IMR-90 (cell line): ENCODE data around the gene METTL22. TPM values are rescaled to one million over a fixed set of nuclear protein-coding genes. Genes with fewer than 3 reads are reported as not detected.

Experiments used
- ATAC-seq: fragments of 200-7000 bp; cut with Tn5 transposase; 2 replicates; pipeline ENCODE4 v1.9.1; 2020; ENCODE audit warnings: low read depth, mild to moderate bottlenecking, moderate library complexity
- BruUV-seq: library from RNA; stranded (reverse); fragments of 400-500 nt; replicated peaks from 2 replicates; lab custom pipeline; 2021; lab: Mats Ljungman, UMichigan
- CTCF ChIA-PET: fragments of 300-600 bp; formaldehyde crosslinking; extraction: SDS; loops from one replicate; lab custom pipeline; 2021; ENCODE audit warnings: antibody characterized with exemption; lab: Yijun Ruan, JAX
- POLR2A ChIA-PET: fragments of 300-600 bp; sonication (Branson Sonifier 250); formaldehyde crosslinking; loops from one replicate; lab custom pipeline; 2022; ENCODE audit warnings: antibody characterized with exemption; ENCODE audit not compliant: unreplicated experiment; lab: Charles Lee
- DNase-seq: peaks from one replicate; pipeline ENCODE4 v3.0.0; 2013
- H2AFZ ChIP-seq: replicated peaks from 2 replicates; pipeline ENCODE3; 2013; ENCODE audit warnings: low read length, mild to moderate bottlenecking; ENCODE audit not compliant: poor library complexity
- H2AK5ac ChIP-seq: 2 replicates; pipeline ENCODE4 v1.6.1; 2013; ENCODE audit warnings: low read depth, low read length, inconsistent platforms
- H2AK9ac ChIP-seq: replicated peaks from 2 replicates; pipeline ENCODE3; 2013; ENCODE audit warnings: mild to moderate bottlenecking, low read depth, low read length, moderate library complexity; ENCODE audit not compliant: poor library complexity
- H2BK120ac ChIP-seq: 2 replicates; pipeline ENCODE4 v1.6.1; 2013; ENCODE audit warnings: low read depth, low read length, inconsistent platforms
- H2BK15ac ChIP-seq: 3 replicates; pipeline ENCODE4 v1.6.1; 2013; ENCODE audit warnings: low read depth, low read length, inconsistent platforms
- H2BK20ac ChIP-seq: 2 replicates; pipeline ENCODE4 v1.6.1; 2013; ENCODE audit warnings: low read depth, mild to moderate bottlenecking, inconsistent platforms, low read length, moderate library complexity
- H2BK5ac ChIP-seq: 2 replicates; pipeline ENCODE4 v1.6.1; 2013; ENCODE audit warnings: mild to moderate bottlenecking, low read depth, low read length, inconsistent platforms; ENCODE audit not compliant: poor library complexity, severe bottlenecking
- H3K14ac ChIP-seq: replicated peaks from 2 replicates; pipeline ENCODE4 v1.6.1; 2013; ENCODE audit warnings: low read depth, low read length, inconsistent platforms
- H3K18ac ChIP-seq: 2 replicates; pipeline ENCODE4 v1.6.1; 2013; ENCODE audit warnings: low read depth, low read length, control low read depth
- H3K23ac ChIP-seq: 2 replicates; pipeline ENCODE4 v1.6.1; 2013; ENCODE audit warnings: low read depth, low read length, inconsistent platforms
- H3K27ac ChIP-seq: 2 replicates; pipeline ENCODE4 v1.5.1; 2013; ENCODE audit warnings: mild to moderate bottlenecking, control low read depth, low read length; ENCODE audit not compliant: insufficient read depth
- H3K27me3 ChIP-seq: 2 replicates; pipeline ENCODE4 v1.6.1; 2013; ENCODE audit warnings: low read length; ENCODE audit not compliant: control insufficient read depth, insufficient read depth
- H3K36me3 ChIP-seq: 2 replicates; pipeline ENCODE4 v1.6.1; 2013; ENCODE audit warnings: low read length, mixed read lengths; ENCODE audit not compliant: control insufficient read depth, insufficient read depth
- H3K4ac ChIP-seq: 2 replicates; pipeline ENCODE4 v1.6.1; 2013; ENCODE audit warnings: low read depth, low read length, inconsistent platforms
- H3K4me1 ChIP-seq: 2 replicates; pipeline ENCODE4 v1.6.1; 2013; ENCODE audit warnings: low read length, mixed read lengths; ENCODE audit not compliant: control insufficient read depth, insufficient read depth
- H3K4me2 ChIP-seq: 2 replicates; pipeline ENCODE4 v1.6.1; 2013; ENCODE audit warnings: low read depth, mild to moderate bottlenecking, control low read depth, low read length, moderate library complexity
- H3K4me3 ChIP-seq: 2 replicates; pipeline ENCODE4 v1.5.1; 2013; ENCODE audit warnings: low read depth, mild to moderate bottlenecking, control low read depth, low read length, moderate library complexity; ENCODE audit not compliant: insufficient read depth
- H3K56ac ChIP-seq: 2 replicates; pipeline ENCODE4 v1.6.1; 2013; ENCODE audit warnings: low read length, inconsistent platforms; ENCODE audit not compliant: insufficient read depth; ENCODE audit errors: extremely low read depth
- H3K79me1 ChIP-seq, 2 experiments: 2 replicates each; pipeline ENCODE4 v1.6.1; 2013; ENCODE audit warnings: low read length in 2 of 2, inconsistent platforms in 1 of 2, low read depth in 1 of 2
- H3K9ac ChIP-seq: 2 replicates; pipeline ENCODE4 v1.6.1; 2013; ENCODE audit warnings: low read depth, low read length, control low read depth
- H3K9me1 ChIP-seq: 2 replicates; pipeline ENCODE4 v1.6.1; 2013; ENCODE audit warnings: low read length, inconsistent platforms; ENCODE audit not compliant: insufficient read depth
- H3K9me3 ChIP-seq: 2 replicates; pipeline ENCODE4 v1.6.1; 2013; ENCODE audit warnings: low read length; ENCODE audit not compliant: control insufficient read depth, insufficient read depth
- H4K20me1 ChIP-seq: 2 replicates; pipeline ENCODE4 v1.6.1; 2013; ENCODE audit warnings: low read length, inconsistent platforms; ENCODE audit not compliant: insufficient read depth
- H4K5ac ChIP-seq: 2 replicates; pipeline ENCODE4 v1.6.1; 2013; ENCODE audit warnings: mild to moderate bottlenecking, low read depth, low read length, control low read depth
- H4K8ac ChIP-seq, 2 experiments: 2 replicates each; pipeline ENCODE4 v1.6.1; 2013; ENCODE audit warnings: low read depth in 2 of 2, low read length in 2 of 2, control low read depth in 1 of 2, inconsistent platforms in 1 of 2
- H4K91ac ChIP-seq: 2 replicates; pipeline ENCODE4 v1.6.1; 2013; ENCODE audit warnings: low read depth, low read length, inconsistent platforms; ENCODE audit not compliant: insufficient read depth
- CEBPB ChIP-seq: IDR thresholded peaks from 2 replicates; pipeline ENCODE4 v1.6.1; 2012; ENCODE audit warnings: low read depth, low read length, improper control_type of control experiment
- ELK1 ChIP-seq: fragments of 150-350 bp; IDR thresholded peaks from 2 replicates; pipeline ENCODE4 v1.6.1; 2016; ENCODE audit warnings: low read depth, mild to moderate bottlenecking, low read length, moderate library complexity, borderline replicate concordance
- FOS ChIP-seq: fragments of 150-350 bp; IDR thresholded peaks from 2 replicates; pipeline ENCODE4 v1.6.1; 2016; ENCODE audit warnings: low read depth, low read length
- MAFK ChIP-seq: IDR thresholded peaks from 2 replicates; pipeline ENCODE4 v1.6.1; 2012; ENCODE audit warnings: low read depth, low read length, improper control_type of control experiment
- MXI1 ChIP-seq: IDR thresholded peaks from 2 replicates; pipeline ENCODE4 v1.6.1; 2012; ENCODE audit warnings: low read depth, mild to moderate bottlenecking, low read length, moderate library complexity, borderline replicate concordance
- NFE2L2 ChIP-seq: fragments of 150-350 bp; IDR thresholded peaks from 2 replicates; pipeline ENCODE4 v1.6.1; 2016; ENCODE audit warnings: low read depth, mild to moderate bottlenecking, low read length
- RAD21 ChIP-seq: IDR thresholded peaks from 2 replicates; pipeline ENCODE4 v1.6.1; 2012; ENCODE audit warnings: low read length, improper control_type of control experiment
- RCOR1 ChIP-seq: IDR thresholded peaks from 2 replicates; pipeline ENCODE4 v1.6.1; 2012; ENCODE audit warnings: mild to moderate bottlenecking, low read length, improper control_type of control experiment; ENCODE audit not compliant: insufficient replicate concordance
- RFX5 ChIP-seq: IDR thresholded peaks from 2 replicates; pipeline ENCODE4 v1.8.0; 2012; ENCODE audit warnings: low read depth, mild to moderate bottlenecking, low read length, moderate library complexity
- USF2 ChIP-seq: fragments of 150-350 bp; IDR thresholded peaks from 2 replicates; pipeline ENCODE4 v1.6.1; 2017; ENCODE audit warnings: mild to moderate bottlenecking, antibody characterized with exemption, low read length, low read depth
- WGBS, 2 experiments: methylation state at CpG; one replicate each; pipeline versions ENCODE4 v1.1.5 to v1.1.7; 2013; ENCODE audit warnings: missing lambda C conversion rate in 2 of 2; ENCODE audit not compliant: insufficient read length in 1 of 2; ENCODE audit errors: extremely low coverage in 2 of 2; 5-methylcytosine and 5-hydroxymethylcytosine counted together
- dilution Hi-C: fragments of 300-500 bp; cut with HindIII; formaldehyde crosslinking; loops from one replicate; pipeline ENCODE4 v1.14.3; 2018; ENCODE audit warnings: low sequenced_read_pairs; ENCODE audit not compliant: unreplicated experiment
- in situ Hi-C: fragments of 300-500 bp; cut with MboI; formaldehyde crosslinking; loops from 3 replicates; pipeline ENCODE4 v1.14.3; 2019; ENCODE audit warnings: low sequenced_read_pairs, inconsistent platforms, mixed read lengths
- intact Hi-C: fragments of 100-400 bp; cut with micrococcal nuclease; formaldehyde crosslinking; loops from 2 replicates; pipeline ENCODE4 v1.10.0; 2022
- polyA plus RNA-seq, 3 experiments: library from polyadenylated mRNA; depleted of rRNA; stranded (reverse); fragments of >200 nt; gene quantifications; 2 replicates each; pipeline ENCODE4 v1.2.3, GENCODE V29; 2012; ENCODE audit warnings: low replicate concordance in 1 of 3
- total RNA-seq: library from RNA; depleted of rRNA; stranded (reverse); fragments of >200 nt; gene quantifications from 2 replicates; pipeline ENCODE4 v1.2.3, GENCODE V29; 2012

METTL22 gene
- total and polyA plus RNA-seq, 2 of the 4 experiments (the other 2 are of a cell fraction) = 27.2 to 51.2 TPM

- H3K79me1 ChIP-seq = no peaks in the 10 kb centered on the region
- no TSS peak for BruUV-seq
- no peak overlapping the region for H2BK5ac ChIP-seq
- no peak for DNase-seq
- H3K4me2 ChIP-seq = no peak overlapping the region
- H4K5ac ChIP-seq = no peak overlapping the region
- no peak overlapping the region for H2AFZ ChIP-seq
- no peak overlapping the region for H2AK9ac ChIP-seq
- ChIA-PET CTCF (no interaction called here), POLR2A (no interaction called here)
- no peaks in the 10 kb centered on the region for H3K36me3 ChIP-seq
- H3K14ac ChIP-seq = no peak overlapping the region
- intact Hi-C loops (no loop called here), dilution Hi-C loops (no loop called here), in situ Hi-C loops (no loop called here)
- H3K23ac ChIP-seq = no peak overlapping the region
- no peak overlapping the region for H3K4me3 ChIP-seq
- H3K56ac ChIP-seq = no peak overlapping the region
- H4K20me1 ChIP-seq = no peaks in the 10 kb centered on the region
- H3K4me1 ChIP-seq = no peaks in the 10 kb centered on the region; the same call in 1 of the 2 replicates
- ATAC-seq = no peak
- no CpG with 5 or more reads among the region's 9 CpGs for WGBS, 2 experiments
- H3K18ac ChIP-seq = no peak overlapping the region
- H2AK5ac ChIP-seq = no peak overlapping the region
- H2BK120ac ChIP-seq = no peak overlapping the region
- H4K8ac ChIP-seq = no peak overlapping the region
- H3K9me3 ChIP-seq = no peaks in the 10 kb centered on the region
- no peak overlapping the region for H2BK20ac ChIP-seq
- H3K9me1 ChIP-seq = no peaks in the 10 kb centered on the region
- no peak overlapping the region for H4K91ac ChIP-seq
- no peak overlapping the region for H2BK15ac ChIP-seq
- no peak overlapping the region for H3K4ac ChIP-seq
- TF ChIP-seq ELK1 = no peak
- TF ChIP-seq FOS = no peak
- no peak for TF ChIP-seq NFE2L2
- TF ChIP-seq RCOR1 = no peak
- no peak for TF ChIP-seq USF2
- no peak for TF ChIP-seq RFX5
- TF ChIP-seq MXI1 = no peak
- no peak for TF ChIP-seq MAFK
- no peak for TF ChIP-seq CEBPB
- TF ChIP-seq RAD21 = no peak
- H3K27ac ChIP-seq = no peak overlapping the region
- H3K27me3 ChIP-seq = peaks cover 6% of the 10 kb centered on the region
- no peak overlapping the region for H3K9ac ChIP-seq
Measured at GRCh38 chr16:8614435-8615029, 7.0 kb upstream of the METTL22 start.
